K562 (cell line): ENCODE data around the gene CHMP2A. TPM values are rescaled to one million over a fixed set of nuclear protein-coding genes. Genes with fewer than 3 reads are reported as not detected.
A peak's percentile ranks its signal among the peaks of the same experiment; 100 is the strongest.

Experiments
- CEBPB ChIP-seq: fragments of 450-650 bp; IDR thresholded peaks from 2 replicates; pipeline ENCODE4 v1.6.1; 2016; ENCODE audit warnings: missing genetic modification characterization, missing compliant biosample characterization
- CHD4 ChIP-seq: fragments of 200-600 bp; sonication (generic); IDR thresholded peaks from 3 replicates; pipeline ENCODE4 v1.6.1; 2012; ENCODE audit warnings: low read depth, mild to moderate bottlenecking, mixed read lengths, low read length, inconsistent platforms; ENCODE audit not compliant: insufficient read depth, insufficient replicate concordance, poor library complexity, severe bottlenecking
- E4F1 ChIP-seq: fragments of 250-450 bp; sonication (Bioruptor Pico); IDR thresholded peaks from 2 replicates; pipeline ENCODE4 v1.5.0; 2021; ENCODE audit warnings: mild to moderate bottlenecking, borderline replicate concordance
- HNRNPL ChIP-seq: fragments of 200-400 bp; formaldehyde crosslinking; IDR thresholded peaks from 2 replicates; pipeline ENCODE4 v1.6.1; 2017; ENCODE audit warnings: low read depth, mild to moderate bottlenecking, low read length
- HSF4 ChIP-seq: fragments of 250-450 bp; sonication (Bioruptor Pico); IDR thresholded peaks from 2 replicates; pipeline ENCODE4 v2.1.2; 2022; ENCODE audit warnings: mild to moderate bottlenecking, moderate library complexity, borderline replicate concordance
- LCOR ChIP-seq: sonication (generic); formaldehyde crosslinking; IDR thresholded peaks from 2 replicates; pipeline ENCODE4 v1.8.0; 2022; ENCODE audit warnings: mild to moderate bottlenecking, missing genetic modification reagents
- NFYB ChIP-seq: IDR thresholded peaks from 2 replicates; pipeline ENCODE4 v1.6.1; 2011; ENCODE audit warnings: mild to moderate bottlenecking, moderate library complexity; ENCODE audit not compliant: insufficient read length; ENCODE audit errors: extremely low read depth
- RAD21 ChIP-seq, 2 experiments: fragments of 250-450 bp in 1 of 2; fragments of 450-650 bp in 1 of 2; sonication (Bioruptor Pico) in 1 of 2; formaldehyde crosslinking in 1 of 2; IDR thresholded peaks in 1 of 2; conservative IDR thresholded peaks in 1 of 2; 2 replicates each; pipeline versions ENCODE4 v1.4.0 to v1.8.0; 2020 to 2022; ENCODE audit warnings: mild to moderate bottlenecking in 2 of 2, moderate library complexity in 1 of 2
- SMAD1 ChIP-seq: fragments of 150-350 bp; IDR thresholded peaks from 2 replicates; pipeline ENCODE4 v1.6.1; 2014; ENCODE audit warnings: low read length, low read depth; ENCODE audit not compliant: partially characterized antibody
- SMARCC2 ChIP-seq: fragments of 450-650 bp; IDR thresholded peaks from 2 replicates; pipeline ENCODE4 v1.6.1; 2017; ENCODE audit warnings: antibody characterized with exemption, moderate library complexity, mild to moderate bottlenecking, low read depth
- SP2 ChIP-seq: IDR thresholded peaks from 2 replicates; pipeline ENCODE4 v1.6.1; 2011; ENCODE audit warnings: mild to moderate bottlenecking, low read depth, low read length, moderate library complexity; ENCODE audit not compliant: poor library complexity, severe bottlenecking; ENCODE audit errors: extremely low read depth
- TCF7 ChIP-seq: sonication (generic); IDR thresholded peaks from 2 replicates; pipeline ENCODE4 v1.6.1; 2016; ENCODE audit warnings: antibody characterized with exemption, borderline replicate concordance
- XRCC5 ChIP-seq: fragments of 200-400 bp; formaldehyde crosslinking; IDR thresholded peaks from 2 replicates; pipeline ENCODE4 v1.6.1; 2017; ENCODE audit warnings: low read depth, mild to moderate bottlenecking, low read length
- ZBTB49 ChIP-seq: sonication (generic); formaldehyde crosslinking; IDR thresholded peaks from 2 replicates; pipeline ENCODE4 v1.8.0; 2022; ENCODE audit warnings: missing genetic modification reagents, mild to moderate bottlenecking, borderline replicate concordance
- ZFPM2 ChIP-seq: fragments of 250-450 bp; sonication (Bioruptor Pico); IDR thresholded peaks from 2 replicates; pipeline ENCODE4 v1.5.1; 2022; ENCODE audit warnings: mild to moderate bottlenecking
- ZNF140 ChIP-seq: fragments of 250-450 bp; sonication (Bioruptor Pico); IDR thresholded peaks from 2 replicates; pipeline ENCODE4 v1.8.0; 2021; ENCODE audit warnings: moderate library complexity, mild to moderate bottlenecking, inconsistent platforms
- ZNF717 ChIP-seq: fragments of 250-450 bp; sonication (Bioruptor Pico); IDR thresholded peaks from 2 replicates; pipeline ENCODE4 v1.5.0; 2021
- ZNF764 ChIP-seq: fragments of 250-450 bp; sonication (Bioruptor Pico); IDR thresholded peaks from 2 replicates; pipeline ENCODE4 v1.4.0; 2020; ENCODE audit warnings: low read depth, mild to moderate bottlenecking, moderate library complexity
- polyA plus RNA-seq, 8 experiments: library from polyadenylated mRNA; depleted of rRNA in 4 of 8; stranded (reverse) in 5 of 8; unstranded in 3 of 8; fragments of >200 nt; fragmentation: Nextera tagmentation in 2 of 8; fragmentation: Illumina TruSeq in 1 of 8; extraction: Ambion mirVana in 2 of 8; extraction: Trizol in 1 of 8; gene quantifications; 2 replicates each; pipeline versions ENCODE4 v1.2.1 to v1.2.3, GENCODE V29; 2011 to 2014; ENCODE audit warnings: inconsistent platforms in 1 of 8, missing spikeins in 1 of 8
- total RNA-seq, 7 experiments: library from RNA; depleted of rRNA in 6 of 7; stranded (reverse); fragments of >200 nt in 6 of 7; fragmentation: Illumina TruSeq in 2 of 7; extraction: Trizol in 2 of 7; gene quantifications; 2 replicates each; pipeline versions ENCODE4 v1.2.1 to v1.2.3, GENCODE V29; 2011 to 2021; ENCODE audit warnings: low replicate concordance in 1 of 7
- TF ChIP-seq, protein P1 (sequence below): fragments of 450-650 bp; formaldehyde crosslinking; IDR thresholded peaks from 2 replicates; pipeline ENCODE4 v1.4.0; 2020; ENCODE audit warnings: mild to moderate bottlenecking, moderate library complexity
- TF ChIP-seq, protein P2 (sequence below), 2 experiments: fragments of 250-450 bp in 1 of 2; fragments of 450-650 bp in 1 of 2; sonication (Bioruptor Pico) in 1 of 2; IDR thresholded peaks; 2 replicates each; pipeline versions ENCODE4 v1.6.1 to v1.8.0; 2016 to 2021; ENCODE audit warnings: mild to moderate bottlenecking in 2 of 2, moderate library complexity in 2 of 2, missing compliant biosample characterization in 1 of 2, missing genetic modification characterization in 1 of 2

CHMP2A gene
- total and polyA plus RNA-seq, 9 of the 15 experiments (the other 6 are each of a cell fraction or from before 2014, with no cell fraction given), result 57.6 to 159 (median 87.2) TPM

- no peak for TF ChIP-seq ZBTB49
- TF ChIP-seq ZNF717 (CRISPR knock-in tag), result no peak
- TF ChIP-seq TCF7, result no peak
- TF ChIP-seq HSF4 (CRISPR knock-in tag), result no peak
- TF ChIP-seq SMAD1, result peak; percentile 68
- no peak for TF ChIP-seq ZNF764 (CRISPR knock-in tag)
- TF ChIP-seq, protein P1, sequence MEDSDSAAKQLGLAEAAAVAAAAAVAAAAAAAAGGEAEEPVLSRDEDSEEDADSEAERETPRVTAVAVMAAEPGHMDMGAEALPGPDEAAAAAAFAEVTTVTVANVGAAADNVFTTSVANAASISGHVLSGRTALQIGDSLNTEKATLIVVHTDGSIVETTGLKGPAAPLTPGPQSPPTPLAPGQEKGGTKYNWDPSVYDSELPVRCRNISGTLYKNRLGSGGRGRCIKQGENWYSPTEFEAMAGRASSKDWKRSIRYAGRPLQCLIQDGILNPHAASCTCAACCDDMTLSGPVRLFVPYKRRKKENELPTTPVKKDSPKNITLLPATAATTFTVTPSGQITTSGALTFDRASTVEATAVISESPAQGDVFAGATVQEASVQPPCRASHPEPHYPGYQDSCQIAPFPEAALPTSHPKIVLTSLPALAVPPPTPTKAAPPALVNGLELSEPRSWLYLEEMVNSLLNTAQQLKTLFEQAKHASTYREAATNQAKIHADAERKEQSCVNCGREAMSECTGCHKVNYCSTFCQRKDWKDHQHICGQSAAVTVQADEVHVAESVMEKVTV (CRISPR knock-in tag), result no peak
- no peak for TF ChIP-seq ZNF140 (CRISPR knock-in tag)
- TF ChIP-seq HNRNPL, result peak; percentile 28; the same call in 1 of the 2 replicates
- TF ChIP-seq CEBPB, result no peak
- TF ChIP-seq CHD4, result no peak
- no peak for TF ChIP-seq SMARCC2
- TF ChIP-seq E4F1 (CRISPR knock-in tag), result no peak
- TF ChIP-seq XRCC5, result no peak
- TF ChIP-seq SP2, result no peak
- peak; percentile 84 for TF ChIP-seq LCOR (CRISPR knock-in tag)
- TF ChIP-seq RAD21 (CRISPR knock-in tag; conservative IDR thresholded peaks at IDR 0.05 in 1 of 2, IDR thresholded peaks at IDR 0.05 in 1 of 2), result no peak
- TF ChIP-seq NFYB, result no peak
- TF ChIP-seq ZFPM2 (CRISPR knock-in tag), result no peak
- TF ChIP-seq, protein P2, sequence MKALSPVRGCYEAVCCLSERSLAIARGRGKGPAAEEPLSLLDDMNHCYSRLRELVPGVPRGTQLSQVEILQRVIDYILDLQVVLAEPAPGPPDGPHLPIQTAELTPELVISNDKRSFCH (CRISPR knock-in tag; IDR thresholded peaks at IDR 0.05), result no peak
- TF ChIP-seq, protein P2 (tag; IDR thresholded peaks at IDR 0.05), result 0 out of 2 replicates have a peak, but pooled peaks have one; percentile 30
These were observed 10.9 kb downstream of the CHMP2A start, which contains the start of gene TRIM28 (continued) for GRCh38 chr19:58543826-58544590.
